ENCODE results near the gene KLHL8. TPM values are rescaled to one million over a fixed set of nuclear protein-coding genes. Genes with fewer than 3 reads are reported as not detected.

Gene KLHL8
- total RNA-seq, 1 experiment from 2014 or later: 24.2 TPM

GRCh38 chr4:87150498-87151261 is 69.7 kb downstream of the KLHL8 start:
- ATAC-seq (peak; percentile 85), DNase-seq (ENCODE audit: low read depth, low spot score) (peak; percentile 55)
- Histone ChIP-seq H3K79me2 (ENCODE audit: insufficient read depth, low read length) (no peaks in the 10 kb centered on the region), H2AFZ (ENCODE audit: low read depth, low read length, poor library complexity, severe bottlenecking) (no peak overlapping the region), H3K9me3 (ENCODE audit: control insufficient read depth in 1 of 2, insufficient read depth in 1 of 2, low read depth in 1 of 2, low read length in 2 of 2) (no peaks in the 10 kb centered on the region), H3K36me3 (ENCODE audit: control insufficient read depth in 1 of 2, insufficient read depth in 2 of 2, low read length in 2 of 2) (no peaks in the 10 kb centered on the region), H3K9me2 (ENCODE audit: insufficient read depth) (no peaks in the 10 kb centered on the region), H4K20me1 (ENCODE audit: insufficient read depth) (no peaks in the 10 kb centered on the region), H3K27ac (ENCODE audit: low read depth, low read length) (no peak overlapping the region), H3K4me1 (ENCODE audit: control insufficient read depth in 1 of 2, insufficient read depth in 2 of 2, low read length in 2 of 2) (no peaks in the 10 kb centered on the region), H3K4me2 (ENCODE audit: low read length) (no peak overlapping the region), H3K9ac (ENCODE audit: low read length) (no peak overlapping the region), H3K4me3 (replicated peaks in 1 of 2; ENCODE audit: low read depth in 1 of 2, low read length in 2 of 2) (no peak overlapping the region), H3K27me3 (ENCODE audit: insufficient read depth, low read length) (no peaks in the 10 kb centered on the region)
- intact Hi-C loops (cut with micrococcal nuclease): loop anchor here (1.0 to 5.0 kb wide), 2 partner anchors 85 to 317 kb away; no protein-coding TSS in a partner anchor
- ChIA-PET RAD21 (ENCODE audit: low non-redundant PET in 1 of 2, low total read pairs in 2 of 2, uncharacterized antibody in 2 of 2, unreplicated experiment in 2 of 2) (interaction anchor here (0.6 to 1.6 kb wide), 4 partner anchors 70 to 228 kb away, joined by 3 to 5 read pairs (median 5); no protein-coding TSS in a partner anchor), CTCF (interaction anchor here (0.5 to 5.1 kb wide), 15 partner anchors 8 to 702 kb away, joined by 3 to 31 read pairs (median 4); partner anchors contain the start of gene KLHL8), POLR2A (no interaction called here)
- BruUV-seq (replicated peaks): no TSS peak
- TF ChIP-seq EGR1 (IDR thresholded peaks at IDR 0.05; ENCODE audit: low read depth): no peak
- no peak for TF ChIP-seq MAX (IDR thresholded peaks at IDR 0.05)
- TF ChIP-seq ZBTB33 (IDR thresholded peaks at IDR 0.05; ENCODE audit: extremely low read depth, insufficient replicate concordance, low read length): no peak
- no peak for TF ChIP-seq ZNF274 (IDR thresholded peaks at IDR 0.05; ENCODE audit: low read depth, low read length)
- TF ChIP-seq ATF3 (IDR thresholded peaks at IDR 0.05): no peak
- TF ChIP-seq REST (IDR thresholded peaks at IDR 0.05; ENCODE audit: low read depth): no peak
- peak; percentile 73 to 95 (median 84) for TF ChIP-seq CTCF (IDR thresholded peaks at IDR 0.05 in 2 of 3, conservative IDR thresholded peaks at IDR 0.05 in 1 of 3; ENCODE audit: borderline replicate concordance in 1 of 3, insufficient read depth in 1 of 3, low read depth in 2 of 3, low read length in 2 of 3)
- TF ChIP-seq RAD21 (IDR thresholded peaks at IDR 0.05; ENCODE audit: low read depth): peak; percentile 83

All from HCT116 (cell line).